Activated CD4-positive, alpha-beta T cell treated with anti-CD3 and anti-CD28 coated beads for 48 hours (primary cell): Measurements from ENCODE around the gene ABCB8.
"Not testable (repeated sequence)": the region's sequence is repeated elsewhere in the genome, so short reads cannot be mapped to it uniquely, and the experiment has no call there.

Source experiments
- DNase-seq: peaks from one replicate; pipeline ENCODE4 v3.0.0-alpha.2; 2020

The ABCB8 gene

GRCh38 chr7:151016505-151016904 lies 11.7 kb upstream of the ABCB8 start:
- DNase-seq = no peak

DNA sequence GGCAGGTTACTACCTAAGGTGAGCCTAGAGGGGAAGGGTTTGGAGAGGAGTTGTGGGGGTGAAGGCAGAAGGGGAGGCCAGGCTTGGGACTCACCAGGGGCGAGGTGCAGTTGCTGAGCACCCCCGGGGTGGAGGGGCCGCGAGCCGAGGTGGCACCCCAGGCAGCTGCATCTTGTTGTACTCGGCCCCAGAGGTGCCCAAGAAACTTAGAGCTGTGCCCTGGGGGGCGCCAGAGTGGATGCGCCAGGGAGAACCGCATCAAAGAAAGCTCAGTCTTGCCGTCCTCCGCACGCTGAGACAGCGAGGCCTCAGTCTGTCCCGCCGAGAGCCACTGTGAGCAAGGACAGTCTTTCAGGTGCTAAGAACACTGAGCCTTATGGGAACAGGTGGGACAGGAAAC lies 11.3 kb upstream of the ABCB8 start:
- DNase-seq = no peak

DNA sequence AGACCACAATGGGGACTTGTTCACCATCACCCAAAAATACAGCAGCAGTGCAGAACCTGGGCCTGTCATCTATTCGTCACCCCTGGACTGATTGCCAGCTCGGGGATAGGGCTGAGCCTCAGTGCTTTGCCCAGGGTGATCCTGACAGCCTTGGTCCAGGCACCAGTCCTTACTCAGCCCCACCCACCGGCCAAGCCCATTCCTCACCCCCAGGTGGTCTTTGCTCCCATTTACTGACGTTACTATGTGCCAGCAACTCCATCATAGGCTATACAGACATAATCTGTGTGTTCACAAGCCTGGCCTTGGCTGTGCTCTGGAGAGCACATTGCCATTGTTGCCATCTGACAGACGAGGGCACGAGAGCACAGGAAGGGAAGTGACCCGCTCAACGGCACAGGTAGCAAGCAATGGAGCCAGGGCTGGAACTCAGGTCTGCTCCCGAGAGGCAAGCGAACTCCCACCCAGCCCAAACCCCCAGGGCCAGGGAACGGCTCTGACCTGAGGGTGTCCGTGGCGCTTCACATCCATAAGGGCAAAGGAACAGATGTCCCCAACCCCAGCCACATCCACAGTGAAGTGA lies 10.8 kb upstream of the ABCB8 start:
- no peak for DNase-seq

DNA sequence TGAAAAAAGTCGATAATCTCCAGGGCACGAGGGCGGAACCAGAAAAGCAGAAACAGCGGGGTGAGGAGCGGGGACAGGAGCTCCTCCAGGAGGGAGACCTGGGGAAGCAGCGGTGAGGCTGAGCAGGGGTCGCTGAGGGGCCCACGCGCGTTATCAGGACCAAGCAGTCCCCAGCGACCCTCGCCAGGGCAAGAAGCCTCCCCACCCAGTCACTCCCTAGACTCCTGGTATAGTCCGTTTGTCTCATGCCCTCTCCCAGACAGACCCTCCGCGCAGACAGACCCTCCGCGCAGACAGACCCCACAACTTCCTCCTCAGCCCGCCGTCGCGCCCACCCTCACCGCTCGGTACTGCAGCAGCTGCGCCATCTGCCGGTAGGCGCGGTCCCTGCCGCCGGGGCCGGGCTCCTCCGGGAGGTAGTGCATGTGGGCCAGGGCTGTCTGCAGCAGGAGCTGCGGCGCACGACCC lies 10.3 kb upstream of the ABCB8 start:
- peak; percentile 90 for DNase-seq

DNA sequence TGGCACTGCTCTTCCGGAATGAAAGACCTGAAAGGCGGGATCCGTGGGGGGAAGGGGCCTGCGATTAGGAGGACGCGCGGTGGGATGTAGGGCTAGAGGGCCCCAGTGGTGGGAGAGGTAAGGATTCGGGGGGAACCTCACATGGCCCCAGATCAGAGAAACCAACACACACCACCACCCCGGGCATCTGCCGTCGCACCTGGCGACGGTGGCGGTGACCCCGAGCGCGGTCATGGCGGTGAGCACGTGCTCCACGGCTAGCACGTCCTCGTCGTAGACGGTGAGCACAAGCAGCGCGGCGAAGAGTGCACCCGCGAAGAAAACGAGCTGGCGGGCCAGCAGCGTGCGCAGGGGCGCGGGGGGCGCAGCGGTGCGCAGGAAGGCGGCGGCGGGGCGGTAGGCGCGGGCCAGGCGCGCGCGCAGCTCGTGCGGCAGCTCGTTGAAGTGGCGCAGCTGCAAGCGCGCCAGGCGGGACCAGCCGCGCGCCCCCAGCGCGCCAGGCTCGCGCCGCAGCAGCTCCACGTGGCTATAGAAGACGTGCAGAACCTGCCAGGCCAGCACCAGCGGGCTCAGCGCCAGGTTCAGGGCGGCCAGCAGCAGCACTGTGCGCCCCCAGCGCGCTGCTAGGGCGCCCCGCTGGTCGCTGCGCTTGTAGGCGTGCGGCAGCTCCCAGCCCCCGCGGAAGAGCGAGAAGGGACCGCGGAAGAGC lies 9.7 kb upstream of the ABCB8 start:
- peak; percentile 55 for DNase-seq

- DNase-seq = no peak
Measured at GRCh38 chr7:151019130-151019447, 9.2 kb upstream of the ABCB8 start.

DNA sequence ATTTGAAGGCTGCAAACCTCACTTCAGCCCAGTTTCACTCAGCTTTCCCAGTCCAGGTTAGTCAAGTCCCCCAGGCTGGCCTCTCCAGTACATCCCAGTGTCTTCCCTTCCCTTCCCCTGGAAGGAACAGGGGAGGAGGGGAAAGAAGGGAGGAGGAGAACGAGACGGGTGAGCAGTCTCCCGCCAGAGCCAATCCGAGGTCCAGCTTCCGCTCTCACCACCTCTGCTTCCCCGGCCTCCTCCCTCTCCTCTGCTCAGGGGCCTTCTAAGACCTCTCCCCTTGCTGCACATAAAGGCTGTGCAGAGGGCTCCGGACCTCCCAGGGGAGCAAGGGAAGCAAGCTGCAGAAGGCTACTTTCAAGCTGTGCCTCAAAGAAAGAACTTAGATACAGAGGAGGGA lies 8.0 kb upstream of the ABCB8 start:
- no peak for DNase-seq

- no peak for DNase-seq
Measured at GRCh38 chr7:151023232-151023631, 5.0 kb upstream of the ABCB8 start.

- DNase-seq = no peak
Measured at GRCh38 chr7:151024435-151025056, 3.7 kb upstream of the ABCB8 start, which contains the start of gene ATG9B. TSS of gene ATG9B (minus strand) at chr7:151024494. CDS start at chr7:151024423, 71 bp downstream.

GRCh38 chr7:151025924-151026671 lies 2.2 kb upstream of the ABCB8 start:
- DNase-seq = no peak

- not testable (repeated sequence) for DNase-seq
Measured at GRCh38 chr7:151026771-151027727, 1.2 kb upstream of the ABCB8 start.

- not testable (repeated sequence) for DNase-seq
Measured at GRCh38 chr7:151027728-151028130, 521 bp upstream of the ABCB8 start.

- no peak for DNase-seq
Measured at GRCh38 chr7:151028948-151029501, 775 bp downstream of the ABCB8 start.

GRCh38 chr7:151031011-151031410 lies 2.8 kb downstream of the ABCB8 start:
- DNase-seq = no peak

DNA sequence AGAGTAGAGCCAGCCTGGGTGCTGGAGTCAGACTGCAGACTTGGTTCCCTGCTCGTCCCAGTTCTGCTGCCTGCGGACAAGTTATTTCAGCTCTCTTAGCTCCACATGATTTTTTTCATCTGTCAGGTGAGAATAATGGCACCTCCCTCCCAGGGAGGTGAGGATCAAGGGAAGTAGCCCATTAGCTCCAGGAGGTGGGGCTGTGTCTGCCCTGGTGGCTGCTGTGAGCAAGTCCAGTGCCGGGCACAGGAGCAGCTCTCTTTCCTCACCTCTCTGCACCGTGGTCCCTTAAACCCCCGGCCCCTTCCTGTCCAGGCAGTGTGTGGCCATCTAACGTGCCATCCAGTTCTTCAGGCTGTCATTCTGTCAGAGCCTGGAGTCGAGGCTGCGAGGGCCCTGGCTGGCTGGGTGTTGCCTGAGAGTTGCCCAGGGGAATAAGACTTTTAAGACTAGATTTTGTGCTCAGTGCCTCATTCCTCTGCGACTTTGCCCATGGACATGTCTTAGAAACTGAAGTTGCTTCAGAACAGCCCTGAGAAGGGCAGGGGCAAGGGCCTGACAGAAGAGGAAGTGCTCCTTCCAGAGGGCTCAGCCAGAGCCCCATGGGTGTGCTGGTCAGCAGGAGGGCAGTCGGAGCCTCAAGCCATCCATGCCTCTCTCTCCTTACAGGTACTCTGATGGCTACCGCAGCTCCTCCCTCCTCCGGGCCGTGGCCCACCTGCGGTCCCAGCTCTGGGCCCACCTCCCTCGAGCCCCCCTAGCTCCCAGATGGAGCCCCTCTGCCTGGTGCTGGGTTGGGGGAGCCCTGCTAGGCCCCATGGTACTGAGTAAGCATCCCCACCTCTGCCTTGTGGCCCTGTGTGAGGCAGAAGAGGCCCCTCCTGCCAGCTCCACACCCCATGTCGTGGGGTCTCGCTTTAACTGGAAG lies 5.0 kb downstream of the ABCB8 start:
- no peak for DNase-seq

GRCh38 chr7:151033864-151034249 lies 5.6 kb downstream of the ABCB8 start:
- no peak for DNase-seq

DNA sequence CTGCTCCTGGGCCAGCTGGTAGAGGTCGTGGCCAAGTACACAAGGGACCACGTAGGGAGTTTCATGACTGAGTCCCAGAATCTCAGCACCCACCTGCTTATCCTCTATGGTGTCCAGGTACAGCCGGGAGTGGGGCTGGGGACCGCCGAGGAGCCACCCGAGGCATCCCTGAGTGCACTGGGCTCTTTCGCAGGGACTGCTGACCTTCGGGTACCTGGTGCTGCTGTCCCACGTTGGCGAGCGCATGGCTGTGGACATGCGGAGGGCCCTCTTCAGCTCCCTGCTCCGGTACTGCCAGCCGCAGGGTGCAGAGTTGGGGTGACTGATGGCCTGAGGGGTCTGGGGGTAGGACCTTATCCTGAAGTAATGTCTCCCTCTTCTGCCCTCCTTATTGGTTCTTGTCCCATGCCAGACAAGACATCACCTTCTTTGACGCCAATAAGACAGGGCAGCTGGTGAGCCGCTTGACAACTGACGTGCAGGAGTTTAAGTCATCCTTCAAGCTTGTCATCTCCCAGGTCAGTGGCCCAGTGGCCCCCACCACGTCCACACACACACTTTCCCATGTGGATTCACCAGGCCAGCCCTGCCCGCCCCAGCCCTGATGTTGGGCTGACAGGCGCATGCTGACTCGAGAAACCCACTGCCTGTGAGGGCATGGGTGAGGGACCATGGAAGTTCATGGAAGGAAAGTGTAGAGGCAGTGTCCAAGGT lies 6.2 kb downstream of the ABCB8 start:
- no peak for DNase-seq

- no peak for DNase-seq
Measured at GRCh38 chr7:151035026-151035717, 6.9 kb downstream of the ABCB8 start.

- DNase-seq = no peak
Measured at GRCh38 chr7:151035902-151036301, 7.7 kb downstream of the ABCB8 start.
